ENCODE results near the gene LY86. TPM values are rescaled to one million over a fixed set of nuclear protein-coding genes. Genes with fewer than 3 reads are reported as not detected.
"Not testable (repeated sequence)": the region's sequence is repeated elsewhere in the genome, so short reads cannot be mapped to it uniquely, and the experiment has no call there.

The LY86 gene
- total RNA-seq, 1 donor: not detected

GRCh38 chr6:6603317-6603716, 14.8 kb downstream of the LY86 start:
- DNase-seq (ENCODE audit: low read depth): no peak
- no peak overlapping the region for H3K4me3 ChIP-seq (ENCODE audit: low read depth, low read length)
- TF ChIP-seq CTCF (IDR thresholded peaks at IDR 0.05; ENCODE audit: insufficient read depth, low read length): no peak

- H3K4me3 ChIP-seq (ENCODE audit: low read depth, low read length): no peak overlapping the region
- DNase-seq (ENCODE audit: low read depth): no peak
- TF ChIP-seq CTCF (IDR thresholded peaks at IDR 0.05; ENCODE audit: insufficient read depth, low read length): no peak
Observed at GRCh38 chr6:6604015-6604414, 15.5 kb downstream of the LY86 start.

GRCh38 chr6:6604566-6604965, 16.0 kb downstream of the LY86 start:
- DNase-seq (ENCODE audit: low read depth): no peak
- TF ChIP-seq CTCF (IDR thresholded peaks at IDR 0.05; ENCODE audit: insufficient read depth, low read length): no peak
- no peak overlapping the region for H3K4me3 ChIP-seq (ENCODE audit: low read depth, low read length)

- H3K4me3 ChIP-seq (ENCODE audit: low read depth, low read length): no peak overlapping the region
- no peak for DNase-seq (ENCODE audit: low read depth)
- no peak for TF ChIP-seq CTCF (IDR thresholded peaks at IDR 0.05; ENCODE audit: insufficient read depth, low read length)
Observed at GRCh38 chr6:6605873-6606272, 17.4 kb downstream of the LY86 start.

- not testable (repeated sequence) for DNase-seq (ENCODE audit: low read depth); H3K4me3 ChIP-seq (ENCODE audit: low read depth, low read length)
Observed at GRCh38 chr6:6606391-6607030, 18.0 kb downstream of the LY86 start.

GRCh38 chr6:6609450-6609849, 20.9 kb downstream of the LY86 start:
- no peak for TF ChIP-seq CTCF (IDR thresholded peaks at IDR 0.05; ENCODE audit: insufficient read depth, low read length)
- no peak for DNase-seq (ENCODE audit: low read depth)
- no peak overlapping the region for H3K4me3 ChIP-seq (ENCODE audit: low read depth, low read length)

- DNase-seq (ENCODE audit: low read depth): no peak
- no peak overlapping the region for H3K4me3 ChIP-seq (ENCODE audit: low read depth, low read length)
- TF ChIP-seq CTCF (IDR thresholded peaks at IDR 0.05; ENCODE audit: insufficient read depth, low read length): no peak
Observed at GRCh38 chr6:6610031-6610591, 21.6 kb downstream of the LY86 start.
